GM18909 (cell line): ENCODE results near the gene PAPOLG.
A peak's percentile ranks its signal among the peaks of the same experiment; 100 is the strongest.
"Not testable (repeated sequence)": the region's sequence is repeated elsewhere in the genome, so short reads cannot be mapped to it uniquely, and the experiment has no call there.

Experiments
- ATAC-seq: cut with Tn5 transposase; IDR thresholded peaks from one replicate; pipeline ENCODE4 v1.9.1; 2021; ENCODE audit warnings: mild to moderate bottlenecking; ENCODE audit not compliant: unreplicated experiment, poor library complexity

The PAPOLG gene

DNA sequence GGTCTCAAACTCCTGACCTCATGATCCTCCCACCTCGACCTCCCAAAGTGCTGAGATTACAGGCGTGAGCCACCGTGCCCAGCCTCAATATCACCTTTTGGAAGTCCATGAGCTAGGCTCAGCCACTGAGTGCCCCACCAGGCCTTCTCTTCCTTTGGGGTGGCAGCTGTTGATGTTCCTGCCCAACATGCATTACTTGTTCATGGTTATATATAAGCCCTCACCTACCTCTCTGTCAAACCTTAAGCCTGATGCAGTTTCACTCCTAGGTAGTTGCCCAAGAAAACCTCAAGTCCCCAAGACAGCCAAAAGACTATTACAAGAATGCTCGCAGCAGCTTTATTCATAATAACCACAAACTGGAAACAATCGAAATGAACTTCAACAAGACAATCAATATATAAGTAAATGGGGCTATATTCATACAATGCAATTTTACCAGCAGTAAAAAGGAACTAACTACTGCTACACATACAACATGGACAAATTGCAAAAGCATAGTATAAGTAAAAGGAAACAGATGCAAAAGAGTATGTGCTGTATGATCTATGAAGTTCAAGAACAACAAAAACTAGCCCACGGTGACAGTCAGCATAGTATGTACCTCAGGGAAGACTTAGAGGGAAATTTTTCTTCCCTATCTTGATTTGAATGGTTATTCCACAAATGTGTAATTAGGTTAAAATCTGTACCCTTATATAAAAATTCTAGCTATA, 65.7 kb downstream of the PAPOLG start:
- no peak for ATAC-seq

DNA sequence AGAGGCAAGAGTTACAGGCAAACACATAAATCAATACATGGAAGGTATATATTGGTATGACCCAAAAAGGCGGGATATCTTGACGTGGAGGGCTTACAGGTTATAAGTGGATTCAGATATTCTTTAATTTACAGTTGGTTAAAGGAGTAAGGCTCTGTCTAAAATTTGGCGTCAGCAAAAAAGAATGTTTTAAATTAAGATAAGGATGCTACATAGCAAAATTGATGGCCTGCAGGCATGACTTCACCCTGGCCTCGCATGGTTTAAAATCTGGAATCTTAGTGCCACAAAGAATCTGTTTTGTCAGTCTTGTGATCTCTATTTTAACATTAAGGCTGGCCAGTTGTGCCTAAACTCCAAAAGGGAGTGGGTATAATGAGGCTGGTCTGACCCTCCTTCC, 66.9 kb downstream of the PAPOLG start:
- no peak for ATAC-seq

DNA sequence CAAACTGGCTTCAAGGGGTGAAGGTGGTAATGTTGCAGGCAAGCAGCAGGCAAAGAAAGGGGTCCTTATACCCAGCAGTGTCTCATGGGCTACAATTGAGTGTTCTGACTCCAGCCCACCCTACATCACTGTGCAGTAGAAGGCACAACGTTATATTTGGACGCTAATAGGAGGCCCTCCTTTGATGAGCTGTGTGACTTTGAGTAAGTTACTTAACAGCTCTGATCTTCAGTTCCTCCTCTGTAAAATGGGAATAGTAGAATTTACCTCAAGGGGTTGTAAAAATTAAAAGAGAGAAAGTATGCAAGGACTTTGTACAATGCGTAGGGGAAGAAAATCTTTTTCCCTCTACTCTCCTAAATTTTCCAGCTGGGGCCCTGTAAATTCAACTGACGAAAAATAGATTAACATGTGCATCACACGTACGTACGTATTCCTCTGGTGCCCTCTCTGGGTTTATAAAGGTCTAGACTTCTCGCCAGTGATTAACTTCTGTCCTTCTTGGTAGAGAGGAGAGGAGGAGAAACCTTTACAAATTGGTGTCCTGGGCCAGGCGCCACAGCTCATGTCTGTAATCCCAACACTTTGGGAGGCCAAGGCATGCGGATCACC, 67.7 kb downstream of the PAPOLG start:
- no peak for ATAC-seq

DNA sequence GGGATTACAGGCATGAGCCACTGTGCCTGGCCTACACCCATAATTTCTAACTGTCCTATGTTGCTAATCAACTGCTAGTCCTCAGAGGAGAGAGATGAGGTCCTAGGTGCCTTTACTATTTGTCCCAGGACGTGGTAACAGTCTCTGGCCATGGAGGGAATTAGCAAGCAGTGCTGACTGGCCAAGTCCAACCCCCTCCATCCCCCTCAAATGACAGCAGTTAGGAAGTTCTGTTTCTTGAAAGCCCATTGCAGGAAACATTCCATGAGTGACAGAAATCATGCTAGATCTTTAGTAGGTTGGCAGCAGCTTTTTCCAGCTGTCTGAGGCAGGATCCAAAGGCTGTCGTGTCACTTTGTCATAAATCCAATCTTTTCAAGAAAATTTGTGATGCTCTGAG, 69.6 kb downstream of the PAPOLG start:
- ATAC-seq: no peak

DNA sequence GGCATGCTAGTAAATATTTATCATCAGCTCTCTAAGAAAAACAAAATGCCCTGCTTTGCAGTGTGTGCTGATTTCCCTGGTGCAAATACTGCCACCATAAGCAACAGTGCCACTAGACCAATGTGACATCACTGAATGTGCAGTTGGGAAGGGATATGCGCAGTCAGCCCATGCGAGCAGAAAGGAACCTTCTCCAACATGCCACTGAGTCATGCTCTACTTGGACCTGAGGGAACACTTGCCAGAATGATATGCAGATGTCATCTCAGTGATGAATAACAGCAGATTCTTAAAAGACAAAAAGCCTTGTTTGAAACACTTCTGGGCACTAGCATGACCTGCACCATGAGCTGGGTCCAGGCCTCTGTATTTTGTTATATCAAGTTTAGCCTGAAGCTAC, 70.0 kb downstream of the PAPOLG start:
- no peak for ATAC-seq

DNA sequence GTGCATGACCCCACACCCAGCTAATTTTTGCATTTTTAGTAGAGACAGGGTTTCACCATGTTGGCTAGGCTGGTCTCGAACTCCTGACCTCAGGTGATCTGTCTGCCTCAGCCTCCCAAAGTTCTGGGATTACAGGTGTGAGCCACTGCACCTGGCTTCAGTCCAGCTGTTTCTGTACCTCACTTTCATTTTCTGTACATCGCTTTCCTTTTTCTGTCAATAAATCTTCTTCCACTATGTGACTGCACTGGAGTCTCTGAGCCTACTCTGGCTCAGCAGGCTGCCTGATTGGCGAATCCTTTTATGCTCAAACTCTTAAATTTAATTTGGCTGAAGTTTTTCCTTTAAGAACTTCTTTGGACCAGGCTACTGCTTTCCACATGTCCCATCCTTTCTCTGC, 70.8 kb downstream of the PAPOLG start:
- ATAC-seq: not testable (repeated sequence)

DNA sequence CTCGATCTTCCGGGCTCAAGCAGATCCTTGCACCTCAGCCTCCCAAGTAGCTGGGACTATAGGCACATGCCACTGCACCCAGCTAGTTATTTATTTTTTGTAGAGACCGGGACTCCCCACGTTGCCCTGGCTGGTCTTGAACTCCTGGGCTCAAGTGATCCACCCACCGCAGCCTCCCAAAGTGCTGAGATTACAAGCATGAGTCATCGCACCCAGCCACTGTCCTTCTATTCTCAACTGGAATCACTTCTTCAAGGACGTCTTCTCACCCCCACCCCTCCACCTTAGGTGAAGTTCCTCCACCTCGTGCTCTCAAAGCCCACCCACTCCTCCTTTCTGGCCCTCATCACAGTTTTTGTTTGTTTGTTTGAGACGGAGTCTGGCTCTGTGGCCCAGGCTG, 71.3 kb downstream of the PAPOLG start:
- no peak for ATAC-seq

DNA sequence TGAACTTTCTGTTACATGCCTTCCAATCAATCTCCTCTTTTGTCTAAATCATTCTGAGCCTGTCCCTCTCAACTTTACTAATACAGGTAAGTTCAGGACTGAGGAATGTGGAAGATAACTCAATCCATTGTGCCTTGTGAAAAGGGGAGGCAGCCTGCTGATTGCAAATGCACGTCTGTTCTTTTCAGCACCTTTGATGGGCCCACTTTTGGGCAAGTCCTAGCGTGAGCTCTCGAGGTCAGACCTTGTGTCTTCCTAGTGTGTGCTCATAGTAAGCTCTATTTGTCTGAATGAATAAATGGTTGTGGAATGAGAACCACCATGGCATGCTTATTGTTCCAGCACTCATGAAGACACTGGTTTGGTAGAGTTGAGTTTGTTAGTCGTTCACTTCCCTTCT, 74.9 kb downstream of the PAPOLG start:
- no peak for ATAC-seq

DNA sequence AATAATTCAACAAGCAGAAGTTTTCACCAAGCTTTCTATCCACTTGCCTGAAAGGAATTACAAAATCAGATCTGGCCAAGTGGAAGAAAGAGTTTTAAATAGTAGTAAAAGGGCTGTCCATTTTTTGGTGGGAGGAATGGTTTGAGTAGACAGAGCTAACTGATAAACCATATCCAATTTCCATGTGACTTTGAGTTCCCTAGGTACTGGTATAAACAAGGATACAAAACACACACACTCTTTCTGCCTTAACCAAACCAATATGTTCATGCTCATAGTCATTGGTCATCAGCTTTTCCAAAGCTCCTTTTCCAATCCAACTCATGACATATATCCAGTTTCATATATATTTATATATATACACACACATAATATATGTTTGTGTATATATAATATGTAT, 75.9 kb downstream of the PAPOLG start:
- ATAC-seq: no peak

DNA sequence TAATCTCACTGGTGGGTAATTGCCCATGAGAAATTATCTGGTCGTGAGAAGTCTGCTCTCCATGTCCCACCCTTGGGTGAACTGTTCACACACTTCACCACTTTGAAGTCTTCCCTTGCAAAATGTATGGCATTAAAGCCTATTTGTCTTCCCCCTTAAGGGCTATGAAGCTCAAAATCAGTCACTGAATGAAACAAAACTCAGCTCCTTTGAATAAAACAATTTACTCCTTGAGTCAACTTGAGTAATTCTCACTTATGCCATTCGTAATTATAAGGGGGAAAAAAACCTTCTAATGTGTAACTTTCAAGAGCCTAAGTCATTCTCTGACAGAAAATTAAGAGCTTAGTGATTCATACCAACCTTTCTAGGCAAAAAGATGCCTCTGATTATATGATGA, 76.6 kb downstream of the PAPOLG start:
- ATAC-seq: no peak

DNA sequence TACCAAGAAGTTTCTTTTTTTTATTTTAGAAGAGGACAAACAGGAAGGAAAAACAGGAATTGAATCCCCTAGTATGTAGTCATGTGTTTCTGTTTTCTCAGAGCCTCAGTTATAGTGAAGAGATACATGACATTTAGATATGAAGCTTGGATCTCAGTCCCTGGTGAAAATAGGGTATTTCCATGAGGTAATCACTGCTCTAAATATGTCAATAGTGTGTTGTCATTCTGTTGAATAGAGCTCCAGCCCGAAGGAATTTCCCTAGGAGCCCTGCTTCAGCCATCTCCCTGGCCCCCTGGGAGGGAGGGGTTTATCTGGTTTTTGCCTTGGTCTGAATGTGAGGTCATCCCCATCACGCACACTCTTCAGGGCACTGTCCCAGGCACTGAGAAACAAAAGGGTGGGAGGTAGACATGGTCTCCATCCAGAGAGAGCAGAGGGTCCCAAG, 78.2 kb downstream of the PAPOLG start:
- ATAC-seq: peak; percentile 44

DNA sequence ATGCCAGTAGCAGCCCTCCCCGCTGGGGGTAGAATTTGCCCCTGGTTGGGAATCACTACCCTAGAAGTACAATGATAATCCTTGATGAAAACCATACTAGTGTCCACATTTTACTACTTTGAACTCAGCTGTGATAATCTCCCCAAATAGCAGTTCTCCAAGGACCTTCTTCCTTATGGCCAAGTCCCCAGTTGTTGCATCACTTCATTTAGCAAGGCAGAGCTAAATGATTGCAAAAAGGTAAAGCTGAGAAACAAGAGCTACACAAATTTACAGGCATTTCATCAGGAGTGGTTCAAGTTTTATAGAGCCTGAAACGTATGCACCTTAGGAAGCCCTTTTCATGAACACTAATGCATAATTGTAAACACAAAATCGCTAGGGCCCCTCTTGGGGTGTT, 80.4 kb downstream of the PAPOLG start:
- ATAC-seq: no peak

DNA sequence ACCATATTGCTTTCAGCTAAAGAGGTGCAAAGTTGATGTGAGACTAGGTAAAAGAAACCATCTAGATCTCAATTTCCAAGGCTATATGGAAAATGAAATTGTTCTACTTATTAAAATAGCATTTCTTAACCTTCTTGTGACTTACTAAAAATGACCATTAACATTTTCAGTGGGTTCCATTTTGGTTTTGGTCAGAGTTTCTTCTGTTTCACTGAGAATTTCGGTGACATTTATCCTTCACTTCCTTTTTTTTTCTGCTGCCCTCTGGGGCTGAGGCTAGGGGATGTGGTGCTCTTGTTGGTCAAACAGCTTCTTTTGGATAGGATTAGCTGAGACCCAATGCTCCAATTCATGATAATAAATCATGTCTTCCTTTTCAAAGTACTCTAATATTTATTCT, 81.1 kb downstream of the PAPOLG start:
- ATAC-seq: peak; percentile 28

DNA sequence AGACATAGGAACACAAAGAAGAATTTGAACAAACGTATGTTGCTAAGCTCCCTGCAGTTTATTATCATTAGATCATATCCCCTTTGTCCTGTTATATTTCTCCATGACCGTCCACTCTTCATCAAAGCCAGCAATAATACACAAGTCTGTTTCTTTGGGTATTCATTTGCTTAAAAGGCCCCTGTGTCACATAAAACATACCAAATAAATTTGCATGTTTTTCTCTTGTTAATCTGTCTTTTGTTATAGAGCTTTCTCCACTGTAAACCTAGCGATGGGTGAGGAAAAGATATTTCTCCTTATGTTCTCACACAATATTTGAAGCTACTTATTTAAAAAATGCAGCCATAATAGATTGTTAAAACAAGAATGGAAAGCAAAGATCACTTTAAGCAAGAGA, 82.4 kb downstream of the PAPOLG start:
- no peak for ATAC-seq

DNA sequence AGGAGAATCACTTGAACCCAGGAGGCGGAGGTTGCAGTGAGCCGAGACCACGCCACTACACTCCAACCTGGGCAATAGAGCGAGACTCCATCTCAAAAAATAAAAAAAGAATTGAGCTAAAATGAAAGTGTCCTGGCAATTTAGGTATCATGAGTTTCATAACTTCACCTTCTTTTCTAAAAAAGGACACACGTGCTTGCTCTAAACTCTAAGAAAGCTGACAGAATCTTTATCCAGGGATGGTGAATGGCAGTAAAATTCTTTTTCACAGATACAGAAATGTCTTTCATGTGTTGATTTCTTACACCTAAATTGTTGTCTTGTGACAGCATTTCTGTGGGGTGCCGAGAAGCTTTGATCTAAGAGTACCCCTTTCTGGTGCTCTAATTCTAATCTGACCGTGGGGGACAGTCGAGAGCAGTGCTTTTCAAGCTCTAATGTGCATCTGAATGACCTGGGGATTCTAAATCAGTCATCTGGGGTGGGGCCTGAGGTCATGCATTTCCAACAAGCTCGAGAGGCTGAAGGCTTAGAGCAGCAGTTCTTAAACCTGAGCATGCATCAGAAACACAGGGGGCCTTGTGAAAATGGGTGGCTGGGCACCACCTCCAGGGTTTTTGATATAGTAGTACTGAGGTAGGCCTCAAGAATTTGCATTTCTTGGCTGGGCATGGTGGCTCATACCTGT, 83.2 kb downstream of the PAPOLG start:
- peak; percentile 48 for ATAC-seq

DNA sequence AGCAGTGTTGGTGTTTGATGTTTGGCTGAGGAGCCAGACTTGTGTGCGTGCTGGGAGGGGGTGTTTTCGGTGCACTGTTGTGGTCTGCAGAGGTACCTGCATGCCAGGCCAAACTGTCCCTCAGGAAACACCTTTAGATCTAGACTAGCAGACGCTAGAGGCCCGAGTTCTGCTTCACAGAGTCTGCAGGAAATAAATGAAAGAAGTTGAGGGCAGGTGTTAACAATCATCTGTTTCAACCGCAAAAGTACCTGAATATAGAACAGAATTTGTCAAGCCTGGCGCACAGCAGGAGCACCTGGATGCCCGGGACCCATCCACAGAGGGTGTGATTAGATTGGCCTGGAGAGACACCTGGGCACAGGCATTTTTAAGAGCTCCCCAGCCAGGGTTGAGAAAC, 84.8 kb downstream of the PAPOLG start:
- ATAC-seq: peak; percentile 59

DNA sequence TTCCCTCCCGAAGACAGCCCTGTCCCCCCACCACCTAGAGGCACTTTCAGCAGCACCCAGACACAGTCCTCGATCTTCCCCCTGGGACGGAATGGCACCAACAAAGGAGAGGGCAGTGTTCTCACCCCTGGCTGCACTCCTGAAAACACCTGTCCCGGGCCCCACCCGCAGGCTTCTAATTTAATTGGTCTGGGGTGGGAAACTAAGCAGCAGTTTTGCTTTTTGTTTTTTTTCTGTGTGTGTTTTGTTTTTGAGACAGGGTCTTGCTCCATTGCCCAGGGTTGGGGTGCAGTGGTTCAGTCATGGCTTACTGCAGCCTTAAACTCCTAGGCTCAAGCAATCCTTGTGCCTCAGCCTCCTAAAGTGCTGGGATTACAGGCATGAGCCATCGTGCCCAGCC, 86.9 kb downstream of the PAPOLG start:
- no peak for ATAC-seq

DNA sequence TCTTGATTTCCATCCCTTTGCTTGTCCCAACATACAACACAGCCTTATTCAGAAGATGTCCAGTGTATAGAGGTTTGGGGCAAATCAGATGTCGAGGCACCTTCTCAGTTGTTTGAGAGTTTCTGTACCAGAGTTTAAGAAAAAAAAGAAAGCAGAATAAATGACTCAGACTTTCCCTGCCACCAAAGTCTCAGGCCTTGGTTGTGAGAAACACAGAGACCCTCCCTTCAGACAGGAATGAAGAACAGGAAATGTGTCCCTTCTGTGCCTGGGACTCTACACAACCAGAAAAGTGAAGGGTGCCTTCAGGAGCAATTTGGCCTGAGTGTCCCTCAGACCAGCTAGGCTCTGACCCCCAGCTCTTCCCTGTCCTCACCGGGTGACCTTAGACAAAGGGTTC, 88.0 kb downstream of the PAPOLG start:
- no peak for ATAC-seq

DNA sequence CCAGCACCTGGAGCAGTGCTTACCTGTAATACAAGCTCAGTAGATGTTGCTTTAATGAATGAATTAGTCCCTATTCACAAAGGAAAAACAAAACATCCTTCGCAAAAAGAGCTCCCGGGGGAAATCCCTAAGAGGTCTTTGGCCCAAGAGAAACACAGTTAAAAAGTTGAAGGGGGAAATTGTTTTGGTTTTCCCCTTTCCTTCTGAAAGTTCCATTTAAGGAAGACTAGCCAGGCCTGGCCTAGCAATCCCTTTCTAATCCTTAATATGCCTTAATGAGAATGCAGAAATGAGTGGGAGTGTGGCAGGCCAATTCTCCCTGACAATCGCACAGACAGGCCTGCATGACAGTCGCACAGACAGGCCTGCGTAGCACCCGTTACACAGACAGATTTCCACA, 91.8 kb downstream of the PAPOLG start:
- no peak for ATAC-seq
